Body of pancreas (tissue), 4 donors: Measurements from ENCODE around the gene SMPDL3A.

Experiments used
- CTCF ChIP-seq, 7 experiments: fragments of 450-650 bp in 4 of 7; fragments of 200-600 bp in 3 of 7; sonication (generic) in 3 of 7; IDR thresholded peaks; one replicate each; pipeline ENCODE4 v1.5.1; 2016 to 2019; ENCODE audit warnings: antibody characterized with exemption in 7 of 7
- POLR2A ChIP-seq, 3 donors: fragments of 450-650 bp; IDR thresholded peaks; one replicate each; pipeline ENCODE4 v1.6.1; 2016; ENCODE audit warnings: antibody characterized with exemption in 3 of 3, mild to moderate bottlenecking in 2 of 3

- TF ChIP-seq CTCF (IDR thresholded peaks at IDR 0.05) (no peak), POLR2A (IDR thresholded peaks at IDR 0.05) (no peak)
Observed at GRCh38 chr6:122839906-122840305, 50.8 kb downstream of the SMPDL3A start.
